Esophagus squamous epithelium (tissue), 4 donors: ENCODE results near the gene DLL1.

ENCODE experiments used
- POLR2A ChIP-seq, 4 donors: fragments of 450-650 bp; IDR thresholded peaks; one replicate each; pipeline ENCODE4 v1.6.1; 2017; ENCODE audit warnings: antibody characterized with exemption in 4 of 4, mild to moderate bottlenecking in 4 of 4, moderate library complexity in 3 of 4
- TF ChIP-seq, protein P1 (sequence below), 6 experiments: fragments of 450-650 bp in 4 of 6; fragments of 200-600 bp in 2 of 6; sonication (generic) in 2 of 6; IDR thresholded peaks; one replicate each; pipeline ENCODE4 v1.5.1; 2016 to 2019; ENCODE audit warnings: antibody characterized with exemption in 6 of 6, mild to moderate bottlenecking in 4 of 6, moderate library complexity in 4 of 6

DNA sequence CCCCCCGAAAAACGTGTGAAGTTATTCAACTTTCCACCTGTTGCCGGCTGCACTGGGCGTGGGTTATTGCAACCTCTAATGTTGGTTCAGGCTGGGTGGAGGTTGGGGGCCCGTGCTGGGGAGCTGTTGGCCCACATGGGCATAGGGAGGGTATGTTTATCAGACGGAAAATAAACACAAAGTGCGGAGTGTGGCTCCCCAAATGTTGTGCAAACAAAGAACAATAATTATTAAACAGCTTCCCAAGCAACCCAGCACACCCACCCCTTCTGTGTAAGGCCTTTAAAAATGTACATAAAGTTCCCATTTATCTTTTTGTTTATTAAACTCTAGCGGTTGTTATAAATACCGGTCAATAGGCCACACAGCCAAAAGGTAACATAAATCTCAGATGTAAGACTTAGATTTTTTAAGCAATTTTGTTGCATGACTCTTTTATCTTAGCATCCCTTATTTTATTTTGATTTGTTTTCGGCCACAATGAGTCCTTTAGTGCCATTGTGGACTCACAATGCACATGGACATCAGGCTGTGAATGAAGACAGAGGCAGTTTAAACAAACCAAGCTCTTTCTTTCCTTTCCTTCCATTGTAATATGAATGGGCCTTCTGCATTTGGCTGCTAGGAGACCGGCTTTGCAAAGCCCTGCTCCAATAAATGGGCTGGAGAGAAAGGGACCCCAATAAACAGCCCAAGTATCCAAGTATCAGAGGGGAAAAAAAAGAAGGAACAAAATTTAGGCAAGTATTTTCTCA, 6.9 kb upstream of the DLL1 start:
- TF ChIP-seq, protein P1, sequence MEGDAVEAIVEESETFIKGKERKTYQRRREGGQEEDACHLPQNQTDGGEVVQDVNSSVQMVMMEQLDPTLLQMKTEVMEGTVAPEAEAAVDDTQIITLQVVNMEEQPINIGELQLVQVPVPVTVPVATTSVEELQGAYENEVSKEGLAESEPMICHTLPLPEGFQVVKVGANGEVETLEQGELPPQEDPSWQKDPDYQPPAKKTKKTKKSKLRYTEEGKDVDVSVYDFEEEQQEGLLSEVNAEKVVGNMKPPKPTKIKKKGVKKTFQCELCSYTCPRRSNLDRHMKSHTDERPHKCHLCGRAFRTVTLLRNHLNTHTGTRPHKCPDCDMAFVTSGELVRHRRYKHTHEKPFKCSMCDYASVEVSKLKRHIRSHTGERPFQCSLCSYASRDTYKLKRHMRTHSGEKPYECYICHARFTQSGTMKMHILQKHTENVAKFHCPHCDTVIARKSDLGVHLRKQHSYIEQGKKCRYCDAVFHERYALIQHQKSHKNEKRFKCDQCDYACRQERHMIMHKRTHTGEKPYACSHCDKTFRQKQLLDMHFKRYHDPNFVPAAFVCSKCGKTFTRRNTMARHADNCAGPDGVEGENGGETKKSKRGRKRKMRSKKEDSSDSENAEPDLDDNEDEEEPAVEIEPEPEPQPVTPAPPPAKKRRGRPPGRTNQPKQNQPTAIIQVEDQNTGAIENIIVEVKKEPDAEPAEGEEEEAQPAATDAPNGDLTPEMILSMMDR (IDR thresholded peaks at IDR 0.05) = no peak
- no peak for TF ChIP-seq POLR2A (IDR thresholded peaks at IDR 0.05)
